Measurements from ENCODE around the gene SARDH. TPM values are rescaled to one million over a fixed set of nuclear protein-coding genes. Genes with fewer than 3 reads are reported as not detected.

The SARDH gene
- total and polyA plus RNA-seq, 2 of the 13 experiments (the other 11 are each of a cell fraction or from before 2014, with no cell fraction given): 11.6 to 34.9 TPM

- Histone ChIP-seq H3K4me1 (ENCODE audit: insufficient read depth, low read length) (peaks cover 35% of the 10 kb centered on the region), H3K4me3 (replicated peaks in 1 of 3; ENCODE audit: insufficient read depth in 1 of 3, low read depth in 2 of 3, low read length in 3 of 3) (no peak overlapping the region)
- no peak for ATAC-seq
These were observed 2.8 kb downstream of the SARDH start for GRCh38 chr9:133735415-133735775.

More at GRCh38 chr9:133735415-133735775, 2.8 kb downstream of the SARDH start:
- Histone ChIP-seq H3K36me3 (replicated peaks in 1 of 2; ENCODE audit: control insufficient read depth in 1 of 2, insufficient read depth in 2 of 2, low read length in 2 of 2) (no peaks in the 10 kb centered on the region), H3K4me2 (ENCODE audit: low read depth, low read length) (no peak overlapping the region), H3K9ac (ENCODE audit: insufficient read depth, low read depth, low read length) (no peak overlapping the region), H3K79me2 (ENCODE audit: insufficient read depth, low read length) (peaks cover 5% of the 10 kb centered on the region), H3K27me3 (ENCODE audit: control insufficient read depth in 1 of 2, insufficient read depth in 2 of 2, low read length in 2 of 2) (no peaks in the 10 kb centered on the region), H4K20me1 (ENCODE audit: insufficient read depth, low read length) (no peaks in the 10 kb centered on the region), H2AFZ (ENCODE audit: low read length) (no peak overlapping the region), H3K27ac (ENCODE audit: extremely low read length, insufficient read depth, low read length) (no peak overlapping the region), H3K9me3 (ENCODE audit: low read length) (no peaks in the 10 kb centered on the region)
- in situ Hi-C loops (cut with HindIII; ENCODE audit: extremely low pct_ligation_motif_present, low pct_unique_long_range_greater_than_20kb) (loop anchor here (25.0 kb wide), 1 partner anchor 198 kb away; the partner anchor contains the start of gene ADAMTSL2), intact Hi-C loops (cut with micrococcal nuclease; ENCODE audit: unreplicated experiment) (no loop called here)
- DNase-seq (ENCODE audit: low spot score) (no peak), FAIRE-seq (no peak)
- 68% methylated on average over 10 of the region's 10 CpGs for WGBS (ENCODE audit: low lambda C conversion rate)
- no TSS peak for BruUV-seq (replicated peaks)
- TF ChIP-seq ZEB1 (IDR thresholded peaks at IDR 0.05; ENCODE audit: insufficient replicate concordance, low read depth) (no peak), ZNF703 (CRISPR knock-in tag; IDR thresholded peaks at IDR 0.05; ENCODE audit: borderline replicate concordance) (no peak), NBN (conservative IDR thresholded peaks at IDR 0.05) (no peak), ZNF639 (CRISPR knock-in tag; conservative IDR thresholded peaks at IDR 0.05) (no peak), FIP1L1 (IDR thresholded peaks at IDR 0.05; ENCODE audit: borderline replicate concordance, insufficient read depth, low read depth, low read length) (no peak), U2AF2 (IDR thresholded peaks at IDR 0.05; ENCODE audit: low read depth, low read length) (no peak), ZNF562 (CRISPR knock-in tag; IDR thresholded peaks at IDR 0.05; ENCODE audit: borderline replicate concordance) (no peak), NR2C2 (CRISPR knock-in tag; IDR thresholded peaks at IDR 0.05; ENCODE audit: borderline replicate concordance) (no peak)
- CTCF ChIA-PET (ENCODE audit: low intra/inter-chr PET ratio, low total read pairs): no interaction called here
- POLR2A ChIA-PET: interaction anchor here (6.2 kb wide), 1 partner anchor 21 kb away, joined by 156 read pairs; no protein-coding TSS in a partner anchor
